Muscle layer of colon (tissue), 2 donors: ENCODE results near the gene ZNF532.

Experiments used
- H3K27ac ChIP-seq: one replicate; pipeline ENCODE4 v1.7.0; 2013; ENCODE audit warnings: low read depth, mild to moderate bottlenecking, low read length, moderate library complexity
- H3K27me3 ChIP-seq, 2 donors: one replicate each; pipeline ENCODE4 v1.7.0; 2013; ENCODE audit warnings: low read length in 2 of 2, mild to moderate bottlenecking in 2 of 2; ENCODE audit not compliant: insufficient read depth in 2 of 2, control insufficient read depth in 1 of 2
- H3K36me3 ChIP-seq: one replicate; pipeline ENCODE4 v1.7.0; 2013; ENCODE audit warnings: mild to moderate bottlenecking, low read length; ENCODE audit not compliant: insufficient read depth
- H3K4me1 ChIP-seq: one replicate; pipeline ENCODE4 v1.7.0; 2013; ENCODE audit warnings: mild to moderate bottlenecking, low read length; ENCODE audit not compliant: insufficient read depth
- H3K4me3 ChIP-seq, 2 donors: one replicate each; pipeline ENCODE4 v1.7.0; 2013; ENCODE audit warnings: low read length in 2 of 2, low read depth in 1 of 2, mild to moderate bottlenecking in 1 of 2, moderate library complexity in 1 of 2
- H3K9ac ChIP-seq: one replicate; pipeline ENCODE4 v1.7.0; 2013; ENCODE audit warnings: low read length
- H3K9me3 ChIP-seq: one replicate; pipeline ENCODE4 v1.7.0; 2013; ENCODE audit warnings: mild to moderate bottlenecking, low read length
- donor health status: abdominal sarcoma.
- donor health status: Adenocarcinoma of cecum.

ZNF532 gene

GRCh38 chr18:58896268-58896667 lies 31.6 kb downstream of the ZNF532 start:
- Histone ChIP-seq H3K27ac (no peak overlapping the region), H3K4me3 (no peak overlapping the region), H3K9me3 (no peaks in the 10 kb centered on the region), H3K4me1 (peaks cover 30% of the 10 kb centered on the region), H3K9ac (no peak overlapping the region), H3K36me3 (peaks cover 13% of the 10 kb centered on the region), H3K27me3 (no peaks in the 10 kb centered on the region)

GRCh38 chr18:58896734-58897508 lies 32.2 kb downstream of the ZNF532 start:
- Histone ChIP-seq H3K27me3 (no peaks in the 10 kb centered on the region), H3K9ac (no peak overlapping the region), H3K27ac (no peak overlapping the region), H3K9me3 (no peaks in the 10 kb centered on the region), H3K4me3 (no peak overlapping the region), H3K36me3 (peaks cover 20% of the 10 kb centered on the region), H3K4me1 (peaks cover 23% of the 10 kb centered on the region)

GRCh38 chr18:58898010-58898799 lies 33.5 kb downstream of the ZNF532 start:
- H3K27me3 ChIP-seq = no peaks in the 10 kb centered on the region
- peaks cover 20% of the 10 kb centered on the region for H3K36me3 ChIP-seq
- no peak overlapping the region for H3K4me3 ChIP-seq
- H3K9ac ChIP-seq = no peak overlapping the region
- no peaks in the 10 kb centered on the region for H3K9me3 ChIP-seq
- H3K27ac ChIP-seq = no peak overlapping the region
- H3K4me1 ChIP-seq = peaks cover 14% of the 10 kb centered on the region

- Histone ChIP-seq H3K36me3 (peaks cover 20% of the 10 kb centered on the region), H3K9ac (no peak overlapping the region), H3K27ac (no peak overlapping the region), H3K4me1 (peaks cover 11% of the 10 kb centered on the region), H3K9me3 (no peaks in the 10 kb centered on the region), H3K27me3 (no peaks in the 10 kb centered on the region), H3K4me3 (no peak overlapping the region)
Observed at GRCh38 chr18:58900015-58900649, 35.5 kb downstream of the ZNF532 start.

- Histone ChIP-seq H3K9me3 (no peaks in the 10 kb centered on the region), H3K36me3 (peaks cover 27% of the 10 kb centered on the region), H3K9ac (no peak overlapping the region), H3K4me1 (peaks cover 4% of the 10 kb centered on the region), H3K27me3 (no peaks in the 10 kb centered on the region), H3K4me3 (no peak overlapping the region), H3K27ac (no peak overlapping the region)
Observed at GRCh38 chr18:58901143-58901542, 36.5 kb downstream of the ZNF532 start.

- H3K36me3 ChIP-seq = peaks cover 23% of the 10 kb centered on the region
- no peaks in the 10 kb centered on the region for H3K9me3 ChIP-seq
- peaks cover 4% of the 10 kb centered on the region for H3K4me1 ChIP-seq
- H3K27ac ChIP-seq = no peak overlapping the region
- H3K4me3 ChIP-seq = no peak overlapping the region
- no peaks in the 10 kb centered on the region for H3K27me3 ChIP-seq
- H3K9ac ChIP-seq = no peak overlapping the region
Observed at GRCh38 chr18:58901783-58902182, 37.1 kb downstream of the ZNF532 start.

GRCh38 chr18:58902961-58903360 lies 38.3 kb downstream of the ZNF532 start:
- H3K27ac ChIP-seq = no peak overlapping the region
- H3K27me3 ChIP-seq = no peaks in the 10 kb centered on the region
- no peaks in the 10 kb centered on the region for H3K9me3 ChIP-seq
- H3K4me3 ChIP-seq = no peak overlapping the region
- H3K9ac ChIP-seq = no peak overlapping the region
- H3K4me1 ChIP-seq = peaks cover 4% of the 10 kb centered on the region
- peaks cover 23% of the 10 kb centered on the region for H3K36me3 ChIP-seq

- Histone ChIP-seq H3K4me1 (peaks cover 4% of the 10 kb centered on the region), H3K27me3 (no peaks in the 10 kb centered on the region), H3K27ac (no peak overlapping the region), H3K36me3 (peaks cover 22% of the 10 kb centered on the region), H3K9me3 (no peaks in the 10 kb centered on the region), H3K4me3 (no peak overlapping the region), H3K9ac (no peak overlapping the region)
Observed at GRCh38 chr18:58903533-58903932, 38.9 kb downstream of the ZNF532 start.

GRCh38 chr18:58905777-58906428 lies 41.2 kb downstream of the ZNF532 start:
- Histone ChIP-seq H3K4me3 (no peak overlapping the region), H3K27me3 (no peaks in the 10 kb centered on the region), H3K36me3 (peaks cover 17% of the 10 kb centered on the region), H3K9me3 (no peaks in the 10 kb centered on the region), H3K9ac (no peak overlapping the region), H3K4me1 (peaks cover 3% of the 10 kb centered on the region), H3K27ac (no peak overlapping the region)

GRCh38 chr18:58908006-58908405 lies 43.3 kb downstream of the ZNF532 start:
- peaks cover 7% of the 10 kb centered on the region for H3K36me3 ChIP-seq
- H3K9ac ChIP-seq = no peak overlapping the region
- peaks cover 24% of the 10 kb centered on the region for H3K4me1 ChIP-seq
- H3K4me3 ChIP-seq = no peak overlapping the region
- no peaks in the 10 kb centered on the region for H3K27me3 ChIP-seq
- H3K9me3 ChIP-seq = no peaks in the 10 kb centered on the region
- no peak overlapping the region for H3K27ac ChIP-seq

- H3K4me3 ChIP-seq = no peak overlapping the region
- H3K27ac ChIP-seq = no peak overlapping the region
- no peaks in the 10 kb centered on the region for H3K9me3 ChIP-seq
- H3K36me3 ChIP-seq = peaks cover 7% of the 10 kb centered on the region
- no peaks in the 10 kb centered on the region for H3K27me3 ChIP-seq
- peaks cover 25% of the 10 kb centered on the region for H3K4me1 ChIP-seq
- H3K9ac ChIP-seq = no peak overlapping the region
Observed at GRCh38 chr18:58909521-58909920, 44.8 kb downstream of the ZNF532 start.
